ENCODE results near the gene UBE2D2.

UBE2D2 gene

GRCh38 chr5:139676951-139677735 lies 116.0 kb downstream of the UBE2D2 start:
- DNase-seq (ENCODE audit: low spot score) = no peak
